Astrocyte (in vitro differentiated cells and primary cell): ENCODE results near the gene ITGA8.

ENCODE experiments used
- CTCF ChIP-seq: IDR thresholded peaks from 2 replicates; pipeline ENCODE4 v1.5.1; 2011; ENCODE audit warnings: low read depth, mild to moderate bottlenecking, inconsistent platforms, low read length, moderate library complexity; ENCODE audit not compliant: insufficient read depth
- EZH2 ChIP-seq: IDR thresholded peaks from 2 replicates; pipeline ENCODE4 v1.6.1; 2012; ENCODE audit warnings: mild to moderate bottlenecking, low read length, inconsistent platforms; ENCODE audit not compliant: insufficient read depth

GRCh38 chr10:15505329-15505728 lies 214.4 kb downstream of the ITGA8 start:
- no peak for TF ChIP-seq CTCF
- no peak for TF ChIP-seq EZH2
